ENCODE data around the gene FGF22.
"Not testable (repeated sequence)": the region's sequence is repeated elsewhere in the genome, so short reads cannot be mapped to it uniquely, and the experiment has no call there.

Gene FGF22

GRCh38 chr19:597406-598315, 42.0 kb upstream of the FGF22 start:
- H3K27ac ChIP-seq (ENCODE audit: low read length), result no peak overlapping the region
- H3K9me3 ChIP-seq (ENCODE audit: control insufficient read depth in 2 of 2, low read length in 2 of 2), result no peaks in the 10 kb centered on the region
- H3K4me1 ChIP-seq (ENCODE audit: control insufficient read depth, insufficient read depth, low read length), result no peaks in the 10 kb centered on the region
- H3K27me3 ChIP-seq (ENCODE audit: control insufficient read depth in 1 of 2, insufficient read depth in 2 of 2, low read length in 2 of 2), result peaks cover 4% of the 10 kb centered on the region in 2 donors
- no peak overlapping the region for H3K9ac ChIP-seq (ENCODE audit: low read length in 2 of 2)
- H3K36me3 ChIP-seq (ENCODE audit: control insufficient read depth in 2 of 2, insufficient read depth in 2 of 2, low read length in 2 of 2), result no peaks in the 10 kb centered on the region
- no peak overlapping the region for H3K4me3 ChIP-seq (ENCODE audit: low read length in 2 of 2)

GRCh38 chr19:601310-601709, 38.4 kb upstream of the FGF22 start:
- Histone ChIP-seq H3K9me3 (ENCODE audit: control insufficient read depth in 2 of 2, low read length in 2 of 2) (no peaks in the 10 kb centered on the region), H3K36me3 (ENCODE audit: control insufficient read depth in 2 of 2, insufficient read depth in 2 of 2, low read length in 2 of 2) (no peaks in the 10 kb centered on the region), H3K27me3 (ENCODE audit: control insufficient read depth in 1 of 2, insufficient read depth in 2 of 2, low read length in 2 of 2) (no peaks in the 10 kb centered on the region), H3K4me3 (ENCODE audit: low read length in 2 of 2) (no peak overlapping the region), H3K9ac (ENCODE audit: low read length in 2 of 2) (no peak overlapping the region), H3K27ac (ENCODE audit: low read length) (no peak overlapping the region), H3K4me1 (ENCODE audit: control insufficient read depth, insufficient read depth, low read length) (no peaks in the 10 kb centered on the region)

- H3K9ac ChIP-seq (ENCODE audit: low read length in 2 of 2), result no peak overlapping the region
- H3K4me3 ChIP-seq (ENCODE audit: low read length in 2 of 2), result no peak overlapping the region
- no peaks in the 10 kb centered on the region for H3K36me3 ChIP-seq (ENCODE audit: control insufficient read depth in 2 of 2, insufficient read depth in 2 of 2, low read length in 2 of 2)
- H3K27ac ChIP-seq (ENCODE audit: low read length), result no peak overlapping the region
- no peaks in the 10 kb centered on the region for H3K9me3 ChIP-seq (ENCODE audit: control insufficient read depth in 2 of 2, low read length in 2 of 2)
- H3K4me1 ChIP-seq (ENCODE audit: control insufficient read depth, insufficient read depth, low read length), result no peaks in the 10 kb centered on the region
- no peaks in the 10 kb centered on the region for H3K27me3 ChIP-seq (ENCODE audit: control insufficient read depth in 1 of 2, insufficient read depth in 2 of 2, low read length in 2 of 2)
Measured at GRCh38 chr19:601790-602189, 37.9 kb upstream of the FGF22 start.

DNA sequence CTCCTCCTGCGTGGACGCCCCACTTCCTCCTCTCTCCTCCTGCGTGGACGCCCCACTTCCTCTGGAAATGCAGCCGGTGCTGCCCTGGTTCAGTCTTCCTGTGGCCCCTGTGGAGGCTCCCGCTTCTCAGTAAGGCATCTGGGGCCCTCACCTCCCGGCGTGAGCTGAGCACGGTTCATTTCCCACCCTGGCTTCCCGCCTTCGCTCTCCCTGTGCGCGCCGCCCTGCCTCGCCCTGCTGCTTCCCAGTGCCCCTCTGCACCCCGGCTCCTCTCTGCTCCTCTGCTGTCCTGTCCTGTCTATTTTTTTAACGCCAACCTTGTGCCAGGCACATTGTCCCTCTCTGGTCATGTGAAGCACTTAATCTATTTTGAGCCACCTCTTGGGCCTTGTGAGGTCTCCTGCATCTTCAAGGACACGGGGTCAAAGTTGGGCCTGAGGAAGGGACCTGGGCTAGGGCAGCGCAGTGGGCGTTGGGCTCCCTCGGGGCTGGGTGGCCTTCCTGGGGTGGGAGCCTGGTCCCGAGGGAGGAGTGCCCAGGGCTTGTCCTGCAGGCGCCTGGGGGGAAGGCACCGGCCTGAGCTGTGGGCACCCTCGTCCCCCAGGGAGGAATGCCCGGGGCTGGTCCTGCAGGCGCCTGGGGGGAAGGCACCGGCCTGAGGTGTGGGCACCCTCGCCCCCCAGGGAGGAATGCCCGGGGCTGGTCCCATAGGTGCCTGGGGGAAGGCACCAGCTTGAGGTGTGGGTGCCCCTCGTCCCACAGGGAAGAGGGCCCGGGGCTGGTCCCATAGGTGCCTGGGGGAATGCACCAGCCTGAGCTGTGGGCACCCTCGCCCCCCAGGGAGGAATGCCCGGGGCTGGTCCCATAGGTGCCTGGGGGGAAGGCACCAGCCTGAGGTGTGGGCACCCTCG, 37.0 kb upstream of the FGF22 start:
- no peaks in the 10 kb centered on the region for H3K36me3 ChIP-seq (ENCODE audit: control insufficient read depth in 2 of 2, insufficient read depth in 2 of 2, low read length in 2 of 2)
- H3K4me1 ChIP-seq (ENCODE audit: control insufficient read depth, insufficient read depth, low read length), result no peaks in the 10 kb centered on the region
- H3K9me3 ChIP-seq (ENCODE audit: control insufficient read depth in 2 of 2, low read length in 2 of 2), result no peaks in the 10 kb centered on the region
- H3K27me3 ChIP-seq (ENCODE audit: control insufficient read depth in 1 of 2, insufficient read depth in 2 of 2, low read length in 2 of 2), result no peaks in the 10 kb centered on the region
- H3K27ac ChIP-seq (ENCODE audit: low read length), result no peak overlapping the region
- H3K4me3 ChIP-seq (ENCODE audit: low read length in 2 of 2), result no peak overlapping the region
- no peak overlapping the region for H3K9ac ChIP-seq (ENCODE audit: low read length in 2 of 2)

DNA sequence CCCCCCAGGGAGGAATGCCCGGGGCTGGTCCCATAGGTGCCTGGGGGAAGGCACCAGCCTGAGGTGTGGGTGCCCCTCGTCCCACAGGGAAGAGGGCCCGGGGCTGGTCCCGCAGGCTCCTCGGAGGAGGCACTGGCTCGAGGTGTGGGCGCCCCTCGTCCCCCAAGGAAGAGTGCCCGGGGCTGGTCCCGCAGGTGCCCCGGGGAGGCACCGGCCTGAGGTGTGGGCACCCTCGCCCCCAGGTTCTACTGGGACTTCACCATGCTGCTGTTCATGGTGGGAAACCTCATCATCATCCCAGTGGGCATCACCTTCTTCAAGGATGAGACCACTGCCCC, 36.4 kb upstream of the FGF22 start:
- not testable (repeated sequence) for H3K4me1 ChIP-seq (ENCODE audit: control insufficient read depth, insufficient read depth, low read length); H3K9me3 ChIP-seq (ENCODE audit: control insufficient read depth in 2 of 2, low read length in 2 of 2); H3K27ac ChIP-seq (ENCODE audit: low read length); H3K4me3 ChIP-seq (ENCODE audit: low read length in 2 of 2); H3K36me3 ChIP-seq (ENCODE audit: control insufficient read depth in 2 of 2, insufficient read depth in 2 of 2, low read length in 2 of 2); H3K9ac ChIP-seq (ENCODE audit: low read length in 2 of 2); H3K27me3 ChIP-seq (ENCODE audit: control insufficient read depth in 1 of 2, insufficient read depth in 2 of 2, low read length in 2 of 2)

- H3K4me1 ChIP-seq (ENCODE audit: control insufficient read depth, insufficient read depth, low read length); H3K4me3 ChIP-seq (ENCODE audit: low read length in 2 of 2); H3K27ac ChIP-seq (ENCODE audit: low read length); H3K9me3 ChIP-seq (ENCODE audit: control insufficient read depth in 2 of 2, low read length in 2 of 2); H3K36me3 ChIP-seq (ENCODE audit: control insufficient read depth in 2 of 2, insufficient read depth in 2 of 2, low read length in 2 of 2); H3K9ac ChIP-seq (ENCODE audit: low read length in 2 of 2); H3K27me3 ChIP-seq (ENCODE audit: control insufficient read depth in 1 of 2, insufficient read depth in 2 of 2, low read length in 2 of 2): not testable (repeated sequence)
Measured at GRCh38 chr19:603779-604178, 35.9 kb upstream of the FGF22 start.

GRCh38 chr19:604355-604754, 35.3 kb upstream of the FGF22 start:
- no peak overlapping the region for H3K4me3 ChIP-seq (ENCODE audit: low read length in 2 of 2)
- H3K27ac ChIP-seq (ENCODE audit: low read length), result no peak overlapping the region

GRCh38 chr19:605061-605971, 34.4 kb upstream of the FGF22 start:
- not testable (repeated sequence) for H3K9me3 ChIP-seq (ENCODE audit: control insufficient read depth in 2 of 2, low read length in 2 of 2); H3K27ac ChIP-seq (ENCODE audit: low read length); H3K9ac ChIP-seq (ENCODE audit: low read length in 2 of 2); H3K4me1 ChIP-seq (ENCODE audit: control insufficient read depth, insufficient read depth, low read length); H3K4me3 ChIP-seq (ENCODE audit: low read length in 2 of 2); H3K27me3 ChIP-seq (ENCODE audit: control insufficient read depth in 1 of 2, insufficient read depth in 2 of 2, low read length in 2 of 2); H3K36me3 ChIP-seq (ENCODE audit: control insufficient read depth in 2 of 2, insufficient read depth in 2 of 2, low read length in 2 of 2)

More at GRCh38 chr19:604355-604754, 35.3 kb upstream of the FGF22 start:
- H3K9me3 ChIP-seq (ENCODE audit: control insufficient read depth in 2 of 2, low read length in 2 of 2), result no peaks in the 10 kb centered on the region
- H3K27me3 ChIP-seq (ENCODE audit: control insufficient read depth in 1 of 2, insufficient read depth in 2 of 2, low read length in 2 of 2), result no peaks in the 10 kb centered on the region
- H3K9ac ChIP-seq (ENCODE audit: low read length in 2 of 2), result no peak overlapping the region
- no peaks in the 10 kb centered on the region for H3K36me3 ChIP-seq (ENCODE audit: control insufficient read depth in 2 of 2, insufficient read depth in 2 of 2, low read length in 2 of 2)
- H3K4me1 ChIP-seq (ENCODE audit: control insufficient read depth, insufficient read depth, low read length), result no peaks in the 10 kb centered on the region

GRCh38 chr19:607301-608154, 32.2 kb upstream of the FGF22 start:
- Histone ChIP-seq H3K36me3 (ENCODE audit: control insufficient read depth in 2 of 2, insufficient read depth in 2 of 2, low read length in 2 of 2) (no peaks in the 10 kb centered on the region), H3K9me3 (ENCODE audit: control insufficient read depth in 2 of 2, low read length in 2 of 2) (no peaks in the 10 kb centered on the region), H3K4me3 (ENCODE audit: low read length in 2 of 2) (no peak overlapping the region), H3K27me3 (ENCODE audit: control insufficient read depth in 1 of 2, insufficient read depth in 2 of 2, low read length in 2 of 2) (no peaks in the 10 kb centered on the region), H3K4me1 (ENCODE audit: control insufficient read depth, insufficient read depth, low read length) (peaks cover 7% of the 10 kb centered on the region), H3K27ac (ENCODE audit: low read length) (no peak overlapping the region), H3K9ac (ENCODE audit: low read length in 2 of 2) (no peak overlapping the region)
